Right lobe of liver (tissue), 6 donors: ENCODE results near the gene GPX7. TPM values are rescaled to one million over a fixed set of nuclear protein-coding genes. Genes with fewer than 3 reads are reported as not detected.
A peak's percentile ranks its signal among the peaks of the same experiment; 100 is the strongest.

Experiments used
- ATAC-seq, 4 donors: fragments of 200-7000 bp; cut with Tn5 transposase; one replicate each; pipeline ENCODE4 v1.9.1; 2020; ENCODE audit warnings: mild to moderate bottlenecking in 4 of 4, moderate library complexity in 4 of 4
- DNase-seq, 3 donors: peaks; one replicate each; pipeline ENCODE4 v3.0.0-alpha.2; 2020
- H3K27ac ChIP-seq, 3 donors: fragments of 200-600 bp; one replicate each; pipeline ENCODE4 v1.8.0; 2022
- H3K27me3 ChIP-seq, 2 donors: fragments of 200-600 bp; one replicate each; pipeline ENCODE4 v1.8.0; 2022
- H3K36me3 ChIP-seq, 4 donors: fragments of 200-600 bp; sonication (generic) in 1 of 4; one replicate each; pipeline versions ENCODE4 v1.5.1 to v1.8.0; 2017 to 2022; ENCODE audit warnings: control low read depth in 1 of 4
- H3K4me1 ChIP-seq, 4 donors: fragments of 200-600 bp; sonication (generic) in 1 of 4; one replicate each; pipeline versions ENCODE4 v1.5.1 to v1.8.0; 2017 to 2022; ENCODE audit warnings: control low read depth in 1 of 4
- H3K4me3 ChIP-seq, 3 donors: fragments of 200-600 bp; one replicate each; pipeline ENCODE4 v1.8.0; 2022
- H3K9me3 ChIP-seq, 4 donors: fragments of 200-600 bp; sonication (generic) in 1 of 4; one replicate each; pipeline versions ENCODE4 v1.5.1 to v1.8.0; 2017 to 2022; ENCODE audit warnings: control low read depth in 1 of 4
- CTCF ChIP-seq, 4 donors: fragments of 200-600 bp in 3 of 4; fragments of 450-650 bp in 1 of 4; IDR thresholded peaks; one replicate each; pipeline versions ENCODE4 v1.5.1 to v1.8.0; 2016 to 2022; ENCODE audit warnings: antibody characterized with exemption in 4 of 4, mild to moderate bottlenecking in 2 of 4
- POLR2A ChIP-seq: fragments of 450-650 bp; IDR thresholded peaks from one replicate; pipeline ENCODE4 v1.6.1; 2017; ENCODE audit warnings: antibody characterized with exemption, mild to moderate bottlenecking
- WGBS: methylation state at CpG from one replicate; pipeline ENCODE4 v1.1.6; 2018; ENCODE audit warnings: low coverage, low lambda C conversion rate; ENCODE audit not compliant: insufficient coverage; ENCODE audit errors: missing lambda C conversion rate; 5-methylcytosine and 5-hydroxymethylcytosine counted together
- intact Hi-C, 2 donors: fragments of 100-400 bp; cut with DNase I; formaldehyde crosslinking; loops; one replicate each; pipeline versions ENCODE4 v1.11.2 to v1.14.1; 2022
- long read RNA-seq: library from polyadenylated mRNA; unstranded; transcript quantifications from one replicate; pipeline ENCODE4 v2.0.0, GENCODE V29; 2019
- total RNA-seq, 6 experiments: library from RNA; depleted of rRNA in 2 of 6; stranded (reverse); fragments of >200 nt in 2 of 6; fragmentation: NEBNext Ultra II Directional in 3 of 6; extraction: Animal tissue kit (Norgen Biotek cat#: 25700) in 3 of 6; gene quantifications; one replicate each; pipeline versions ENCODE4 v1.1.0 to v1.2.4, GENCODE V29; 2016 to 2023
- donor health status: DM: no; HTN: yes; CAD: no.
- donor health status: DM: no; HTN: no; CAD: no.
- donor health status: DM: no; HTN: no; CAD: no.
- donor health status: DM: no; HTN: yes; CAD: no.
- donor health status: DM: no; HTN: yes; CAD: no.

The GPX7 gene
- total RNA-seq, result 1 to 10 TPM; 1.6 to 4.3 (median 2.7) TPM
- long read RNA-seq, result 0 reads

- WGBS, result 23% methylated on average over 23 of the region's 97 CpGs
- Histone ChIP-seq H3K9me3 (no peaks in the 10 kb centered on the region), H3K36me3 (no peaks in the 10 kb centered on the region), H3K27me3 (no peaks in the 10 kb centered on the region), H3K4me1 (peaks cover 0 to 4% (median 0%) of the 10 kb centered on the region in 4 donors), H3K27ac (peak within 1 kb of the TSS; percentile 0 to 47 (median 28)), H3K4me3 (peak within 1 kb of the TSS; percentile 48 to 60 (median 51))
- TF ChIP-seq POLR2A (no peak), CTCF (IDR thresholded peaks at IDR 0.05) (no peak)
- ATAC-seq, result peak; percentile 63 to 75 (median 70)
- DNase-seq, result peak; percentile 44 to 58 (median 52)
- intact Hi-C loops, result no loop called here
Measured at GRCh38 chr1:52601991-52602855, at the start of gene GPX7. Gene GPX7, plus strand, starts transcription at chr1:52602371. Its CDS starts 39 bp downstream, at chr1:52602410.

GRCh38 chr1:52552505-52553361, 49.4 kb upstream of the GPX7 start, which contains the start of gene TUT4:
Gene TUT4, minus strand, starts transcription at chr1:52553092. Its CDS starts 26,812 bp downstream, at chr1:52526280.
- WGBS, result 2% methylated on average over 19 of the region's 68 CpGs
- intact Hi-C loops, result no loop called here
- DNase-seq (peak; percentile 78 to 84 (median 80)), ATAC-seq (peak; percentile 65 to 73 (median 70))
- H3K36me3 ChIP-seq, result no peaks in the 10 kb centered on the region
- no peaks in the 10 kb centered on the region for H3K9me3 ChIP-seq
- peak within 1 kb of the TSS; percentile 94 to 97 (median 95) for H3K27ac ChIP-seq
- H3K4me3 ChIP-seq, result peak within 1 kb of the TSS; percentile 88 to 92 (median 91)
- TF ChIP-seq CTCF (IDR thresholded peaks at IDR 0.05), result no peak
- peak; percentile 32 for TF ChIP-seq POLR2A
- H3K27me3 ChIP-seq, result no peaks in the 10 kb centered on the region
- H3K4me1 ChIP-seq, result peaks cover 0 to 20% (median 0%) of the 10 kb centered on the region in 4 donors

- WGBS, result 24% methylated on average over 12 of the region's 66 CpGs
- ATAC-seq, result peak; percentile 78 to 87 (median 86)
- intact Hi-C loops, result no loop called here
- DNase-seq, result peak; percentile 83 to 90 (median 87)
- peaks cover 0 to 20% (median 0%) of the 10 kb centered on the region in 4 donors for H3K4me1 ChIP-seq
- peak overlapping the region; percentile 88 to 92 (median 91) for H3K4me3 ChIP-seq
- H3K27ac ChIP-seq, result peak overlapping the region; percentile 94 to 97 (median 95)
- no peaks in the 10 kb centered on the region for H3K9me3 ChIP-seq
- H3K27me3 ChIP-seq, result no peaks in the 10 kb centered on the region
- H3K36me3 ChIP-seq, result no peaks in the 10 kb centered on the region
- peak; percentile 40 for TF ChIP-seq POLR2A
- TF ChIP-seq CTCF (IDR thresholded peaks at IDR 0.05), result no peak
Measured at GRCh38 chr1:52553362-52554266, 48.6 kb upstream of the GPX7 start.

- Histone ChIP-seq H3K4me1 (peaks cover 0 to 20% (median 0%) of the 10 kb centered on the region in 4 donors), H3K27me3 (no peaks in the 10 kb centered on the region), H3K27ac (no peak overlapping the region), H3K4me3 (no peak overlapping the region), H3K36me3 (no peaks in the 10 kb centered on the region), H3K9me3 (no peaks in the 10 kb centered on the region)
- WGBS, result 78% methylated on average over 6 of the region's 6 CpGs
- TF ChIP-seq CTCF (IDR thresholded peaks at IDR 0.05) (no peak), POLR2A (no peak)
- DNase-seq (no peak), ATAC-seq (no peak)
- intact Hi-C loops, result no loop called here
Measured at GRCh38 chr1:52554267-52554640, 47.9 kb upstream of the GPX7 start.
